ENCODE measurements around the gene LNP1.

- TF ChIP-seq CTCF (IDR thresholded peaks at IDR 0.05) (no peak), POLR2AphosphoS5 (IDR thresholded peaks at IDR 0.05) (no peak), POLR2A (IDR thresholded peaks at IDR 0.05) (no peak)
Measured at GRCh38 chr3:100500320-100500880, 99.1 kb downstream of the LNP1 start.
